Right forelimb (tissue), 1 donor: ENCODE results near the gene OR5B2.
"Not testable (repeated sequence)": the region's sequence is repeated elsewhere in the genome, so short reads cannot be mapped to it uniquely, and the experiment has no call there.

ENCODE experiments used
- DNase-seq: peaks from one replicate; pipeline ENCODE4 v3.0.0-alpha.2; 2018

The OR5B2 gene

GRCh38 chr11:58428021-58428420, at the start of gene OR5B2:
Gene OR5B2 (minus strand): TSS chr11:58428121. CDS start chr11:58423261, 4,860 bp downstream.
- DNase-seq = no peak

- no peak for DNase-seq
Observed at GRCh38 chr11:58471892-58472291, 44.0 kb upstream of the OR5B2 start.

DNA sequence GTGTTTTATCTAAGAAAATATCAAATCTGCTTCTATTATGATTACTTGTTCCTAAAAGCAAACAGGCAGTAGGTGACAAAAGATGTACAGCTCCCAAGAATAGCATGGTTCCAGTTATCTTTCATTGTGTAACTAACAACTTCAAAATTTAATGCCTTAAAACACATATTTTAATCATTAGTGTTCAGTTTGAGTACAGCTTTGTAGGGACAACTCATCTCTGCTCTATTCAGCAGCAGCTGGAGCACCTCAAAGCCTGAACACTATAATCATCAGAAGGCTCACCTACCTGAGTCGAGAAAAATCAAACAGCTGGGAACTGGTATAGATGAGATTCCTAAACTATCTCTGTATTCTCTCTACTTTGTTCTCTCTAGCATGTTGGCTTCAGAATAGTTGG, 38.4 kb upstream of the OR5B2 start:
- no peak for DNase-seq

- no peak for DNase-seq
Observed at GRCh38 chr11:58465690-58466089, 37.8 kb upstream of the OR5B2 start.

DNA sequence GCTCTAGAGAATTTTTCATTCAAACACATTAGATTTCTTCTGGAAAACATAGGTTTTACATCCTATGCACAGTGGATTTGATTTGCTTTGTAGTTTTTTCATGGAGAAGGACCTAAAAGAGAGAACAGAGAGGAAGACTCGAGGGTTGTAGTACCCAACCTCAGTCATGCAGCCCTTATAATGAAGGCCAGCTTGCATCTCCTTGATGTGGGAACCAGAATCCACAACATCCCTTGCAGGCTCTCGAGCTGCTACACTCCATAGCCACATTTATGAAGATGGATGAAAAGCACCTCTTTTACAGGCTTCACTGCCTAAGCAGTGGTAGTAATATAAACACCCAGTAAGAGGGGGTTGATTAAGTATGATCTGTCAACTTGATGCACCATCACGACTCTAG, 23.7 kb upstream of the OR5B2 start:
- no peak for DNase-seq

DNA sequence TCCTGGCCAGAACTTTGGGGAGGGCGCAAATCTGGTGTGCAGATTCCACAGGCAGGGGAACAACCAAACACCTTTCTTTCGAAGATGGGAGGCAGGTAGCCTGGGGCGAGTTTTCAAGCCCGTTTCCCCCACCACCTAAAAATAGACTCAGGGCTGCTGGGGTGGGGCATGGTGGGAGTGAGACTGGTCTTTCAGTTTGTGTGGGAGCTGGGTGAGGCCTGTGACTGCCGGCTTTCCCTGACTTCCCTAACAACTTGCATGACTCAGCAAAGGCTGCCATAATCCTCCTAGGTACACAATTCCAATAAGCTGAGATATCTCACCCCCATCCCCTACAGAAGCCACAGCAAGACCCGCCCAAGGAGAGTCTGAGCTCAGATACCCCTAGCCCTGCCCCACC, 18.4 kb upstream of the OR5B2 start:
- no peak for DNase-seq

GRCh38 chr11:58444300-58444699, 16.4 kb upstream of the OR5B2 start:
- DNase-seq = no peak

GRCh38 chr11:58442136-58442535, 14.2 kb upstream of the OR5B2 start, which contains the start of gene OR5B12:
Gene OR5B12 (minus strand): TSS chr11:58442236. CDS start chr11:58440151, 2,085 bp downstream.
- no peak for DNase-seq

DNA sequence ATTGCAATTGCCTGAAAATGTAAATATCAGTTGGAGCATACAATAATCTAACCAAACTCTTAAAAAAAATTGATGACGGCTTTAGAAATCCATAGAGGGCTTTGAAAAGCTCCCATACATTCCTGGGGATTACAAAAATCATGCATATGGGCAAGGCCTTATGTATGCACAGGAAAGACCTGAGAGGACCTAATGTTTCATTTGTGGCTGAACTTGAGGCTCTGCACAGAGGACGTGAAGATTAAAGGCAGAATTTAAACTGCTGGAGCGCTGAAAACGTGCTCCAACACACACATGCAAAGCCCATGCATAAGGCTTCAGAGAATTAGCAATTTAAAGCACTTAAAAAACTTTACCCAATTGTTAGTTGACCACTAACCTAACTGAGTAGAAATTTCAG, 10.6 kb upstream of the OR5B2 start:
- no peak for DNase-seq

- DNase-seq = no peak
Observed at GRCh38 chr11:58434217-58434616, 6.3 kb upstream of the OR5B2 start.

- DNase-seq = no peak
Observed at GRCh38 chr11:58433638-58434203, 5.8 kb upstream of the OR5B2 start.

- DNase-seq = no peak
Observed at GRCh38 chr11:58429273-58429672, 1.4 kb upstream of the OR5B2 start.

DNA sequence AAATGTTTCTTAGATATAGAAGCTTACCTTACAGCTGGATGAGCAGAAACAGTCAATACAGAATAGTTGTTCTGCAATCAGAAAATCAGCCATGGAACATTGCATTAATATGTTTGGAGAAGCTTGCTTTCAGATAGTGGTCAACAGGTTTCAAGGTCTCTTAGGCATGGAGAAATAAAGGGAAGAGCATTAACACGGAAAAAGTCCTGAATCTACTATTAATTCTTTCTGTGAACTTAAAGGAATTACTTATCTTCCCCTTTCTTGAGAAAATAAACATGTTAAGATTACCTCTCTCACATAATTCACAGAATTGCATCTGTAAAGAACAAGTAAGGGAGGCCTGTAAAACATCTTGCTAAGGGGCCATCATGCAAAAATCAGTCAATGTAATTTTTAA, 21.1 kb downstream of the OR5B2 start, which contains the start of gene OR5B3:
Gene OR5B3, minus strand, starts transcription at position 101 of the 400 bp plus-strand sequence. CDS start 3,465 bp downstream, outside the sequence.
- no peak for DNase-seq

DNA sequence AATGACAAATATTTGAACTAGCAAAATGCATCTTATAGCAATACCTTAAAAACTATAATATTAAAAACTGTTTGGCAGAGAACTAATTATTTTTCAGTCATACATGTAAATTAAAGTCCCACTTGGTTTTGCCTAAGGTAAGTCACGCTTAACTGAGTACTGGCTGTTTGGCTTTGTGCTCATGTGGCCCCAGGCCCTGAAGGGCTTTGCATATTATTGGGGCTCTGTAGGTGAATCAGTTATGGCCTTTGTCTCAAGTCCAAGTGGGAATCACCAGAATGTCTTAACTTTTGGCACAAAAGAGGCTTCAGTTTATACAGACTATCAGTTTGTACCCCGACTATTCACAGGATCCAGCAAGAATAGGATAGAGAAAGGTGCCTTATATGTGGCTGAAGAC, 28.3 kb downstream of the OR5B2 start:
- not testable (repeated sequence) for DNase-seq

- DNase-seq = no peak
Observed at GRCh38 chr11:58395581-58395980, 32.3 kb downstream of the OR5B2 start.

- DNase-seq = no peak
Observed at GRCh38 chr11:58394195-58394594, 33.7 kb downstream of the OR5B2 start.

DNA sequence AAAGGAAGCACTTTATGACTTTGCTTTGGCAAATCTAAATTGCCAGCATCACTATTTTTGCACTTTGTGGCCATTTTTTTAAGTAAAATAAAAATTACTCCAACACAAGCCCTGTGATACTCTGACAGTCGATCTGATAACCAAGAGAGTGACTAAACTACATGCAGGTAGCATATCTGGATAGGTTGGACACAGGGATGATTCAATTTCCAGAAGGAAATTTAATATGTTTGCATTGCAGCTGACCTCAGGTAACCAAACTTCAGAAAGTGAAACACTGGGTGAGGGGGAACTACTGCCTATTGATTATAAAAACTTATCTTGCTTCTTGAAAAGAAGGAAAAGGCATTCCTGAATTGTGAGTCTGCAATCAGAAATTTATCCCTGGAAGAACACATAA, 35.2 kb downstream of the OR5B2 start:
- no peak for DNase-seq

DNA sequence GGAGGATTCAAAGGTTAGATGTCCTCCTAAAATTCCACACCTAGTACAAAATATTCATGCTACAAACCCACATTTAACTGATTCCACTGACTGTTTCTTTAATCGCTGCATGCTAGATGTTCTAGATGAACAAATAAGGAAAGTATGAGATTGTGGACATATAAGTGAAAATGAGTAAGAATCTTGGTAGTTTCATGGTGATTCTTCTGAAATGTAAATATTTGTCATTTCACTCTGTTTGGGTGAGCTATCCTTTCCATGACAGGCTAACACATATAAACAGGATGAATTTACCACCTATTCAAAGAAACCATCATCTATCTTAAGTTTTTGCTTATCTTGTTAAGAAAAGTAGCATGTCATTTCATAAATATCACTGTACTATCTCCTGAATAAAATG, 36.0 kb downstream of the OR5B2 start:
- no peak for DNase-seq

GRCh38 chr11:58390551-58391063, 37.3 kb downstream of the OR5B2 start:
- DNase-seq = no peak
